ENCODE data around the gene DHRS7B.

DNA sequence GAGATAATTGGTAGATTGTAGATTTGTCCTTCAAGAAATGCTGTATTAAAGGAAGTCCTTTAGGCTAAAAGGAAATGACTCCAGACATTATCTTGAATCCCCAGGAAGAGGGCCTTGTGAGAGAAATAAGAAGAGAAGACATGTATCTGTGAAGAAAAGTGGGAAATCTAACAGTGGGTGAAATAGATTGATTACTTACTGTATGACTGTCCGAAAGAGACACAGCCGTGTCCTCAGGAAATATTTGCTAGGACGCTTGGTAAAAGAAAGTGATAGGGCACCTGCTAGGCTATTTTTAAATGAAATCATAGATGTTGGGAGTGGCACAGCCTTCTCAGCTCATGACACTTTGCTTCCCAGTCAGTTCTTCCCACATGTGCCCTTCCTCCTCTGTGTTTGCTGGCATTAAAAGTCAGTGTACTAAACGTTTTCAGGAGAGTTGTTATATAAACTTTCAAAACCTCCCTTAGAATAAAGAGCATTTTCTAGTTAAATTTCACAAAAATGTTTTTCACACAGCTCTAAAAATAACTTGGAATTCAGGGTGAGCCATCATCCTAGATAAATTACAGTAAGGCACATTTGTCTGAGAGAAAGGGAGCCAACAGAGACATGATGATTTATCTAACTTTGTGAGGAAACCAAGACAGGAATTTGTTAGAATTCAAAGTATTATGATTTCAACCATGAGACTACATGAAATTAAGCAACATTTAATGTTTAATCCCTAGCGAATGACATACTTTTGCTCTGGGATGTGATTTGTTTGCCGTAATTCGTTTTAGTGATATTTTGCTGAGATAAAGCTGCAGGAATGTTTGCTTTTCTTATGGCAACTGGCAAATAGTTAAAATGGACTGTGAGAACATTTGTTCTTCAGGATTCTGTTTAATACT lies 35.0 kb downstream of the DHRS7B start:
- no peak for TF ChIP-seq EZH2 (IDR thresholded peaks at IDR 0.05; ENCODE audit: borderline replicate concordance, low read depth, low read length, poor library complexity, severe bottlenecking)
- TF ChIP-seq, protein P1, sequence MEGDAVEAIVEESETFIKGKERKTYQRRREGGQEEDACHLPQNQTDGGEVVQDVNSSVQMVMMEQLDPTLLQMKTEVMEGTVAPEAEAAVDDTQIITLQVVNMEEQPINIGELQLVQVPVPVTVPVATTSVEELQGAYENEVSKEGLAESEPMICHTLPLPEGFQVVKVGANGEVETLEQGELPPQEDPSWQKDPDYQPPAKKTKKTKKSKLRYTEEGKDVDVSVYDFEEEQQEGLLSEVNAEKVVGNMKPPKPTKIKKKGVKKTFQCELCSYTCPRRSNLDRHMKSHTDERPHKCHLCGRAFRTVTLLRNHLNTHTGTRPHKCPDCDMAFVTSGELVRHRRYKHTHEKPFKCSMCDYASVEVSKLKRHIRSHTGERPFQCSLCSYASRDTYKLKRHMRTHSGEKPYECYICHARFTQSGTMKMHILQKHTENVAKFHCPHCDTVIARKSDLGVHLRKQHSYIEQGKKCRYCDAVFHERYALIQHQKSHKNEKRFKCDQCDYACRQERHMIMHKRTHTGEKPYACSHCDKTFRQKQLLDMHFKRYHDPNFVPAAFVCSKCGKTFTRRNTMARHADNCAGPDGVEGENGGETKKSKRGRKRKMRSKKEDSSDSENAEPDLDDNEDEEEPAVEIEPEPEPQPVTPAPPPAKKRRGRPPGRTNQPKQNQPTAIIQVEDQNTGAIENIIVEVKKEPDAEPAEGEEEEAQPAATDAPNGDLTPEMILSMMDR (conservative IDR thresholded peaks at IDR 0.05; ENCODE audit: low read depth, low read length), result no peak

Data from A673 (cell line).